GM12875 (cell line): ENCODE results near the gene TRIM44.

Source experiments
- H3K4me3 ChIP-seq: one replicate; pipeline ENCODE4 v1.5.1; 2011; ENCODE audit warnings: low read depth, low read length, control low read depth
- TF ChIP-seq, protein P1 (sequence below): IDR thresholded peaks from 2 replicates; pipeline ENCODE4 v1.5.1; 2011; ENCODE audit warnings: low read depth, mild to moderate bottlenecking, control low read depth, inconsistent platforms, low read length, moderate library complexity, borderline replicate concordance; ENCODE audit not compliant: insufficient read depth

Gene TRIM44

DNA sequence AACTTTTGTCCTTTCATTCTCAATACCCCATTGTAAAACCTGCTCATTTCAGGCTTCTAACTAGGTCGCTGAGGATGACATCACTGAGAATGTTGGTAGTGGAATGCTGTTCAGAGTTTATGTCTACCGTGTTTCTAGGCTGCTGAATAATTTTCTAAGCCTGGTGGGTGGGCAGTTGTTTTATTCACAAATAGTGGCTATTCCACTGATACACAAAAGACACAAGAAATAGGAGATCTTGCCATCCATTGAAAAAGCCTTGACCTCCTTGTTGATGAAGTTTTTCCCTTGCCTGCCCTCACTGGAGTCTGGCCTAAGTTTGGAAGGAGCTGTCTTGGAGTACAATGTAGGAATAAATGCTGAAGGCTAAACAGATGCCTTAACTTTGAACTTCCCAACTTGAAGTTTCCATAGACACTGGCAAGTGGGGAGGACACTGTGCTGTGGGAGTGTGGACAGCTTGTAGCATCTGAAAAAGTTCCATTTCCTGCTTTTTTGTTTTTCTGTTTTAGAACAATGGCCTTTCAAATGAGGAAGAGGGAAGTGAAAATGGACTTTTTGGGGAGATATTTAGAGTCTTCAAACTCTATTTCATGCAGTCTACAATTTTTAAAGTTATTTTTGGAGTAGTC, 59.2 kb downstream of the TRIM44 start:
- no peak overlapping the region for H3K4me3 ChIP-seq
- TF ChIP-seq, protein P1, sequence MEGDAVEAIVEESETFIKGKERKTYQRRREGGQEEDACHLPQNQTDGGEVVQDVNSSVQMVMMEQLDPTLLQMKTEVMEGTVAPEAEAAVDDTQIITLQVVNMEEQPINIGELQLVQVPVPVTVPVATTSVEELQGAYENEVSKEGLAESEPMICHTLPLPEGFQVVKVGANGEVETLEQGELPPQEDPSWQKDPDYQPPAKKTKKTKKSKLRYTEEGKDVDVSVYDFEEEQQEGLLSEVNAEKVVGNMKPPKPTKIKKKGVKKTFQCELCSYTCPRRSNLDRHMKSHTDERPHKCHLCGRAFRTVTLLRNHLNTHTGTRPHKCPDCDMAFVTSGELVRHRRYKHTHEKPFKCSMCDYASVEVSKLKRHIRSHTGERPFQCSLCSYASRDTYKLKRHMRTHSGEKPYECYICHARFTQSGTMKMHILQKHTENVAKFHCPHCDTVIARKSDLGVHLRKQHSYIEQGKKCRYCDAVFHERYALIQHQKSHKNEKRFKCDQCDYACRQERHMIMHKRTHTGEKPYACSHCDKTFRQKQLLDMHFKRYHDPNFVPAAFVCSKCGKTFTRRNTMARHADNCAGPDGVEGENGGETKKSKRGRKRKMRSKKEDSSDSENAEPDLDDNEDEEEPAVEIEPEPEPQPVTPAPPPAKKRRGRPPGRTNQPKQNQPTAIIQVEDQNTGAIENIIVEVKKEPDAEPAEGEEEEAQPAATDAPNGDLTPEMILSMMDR = no peak

- TF ChIP-seq, protein P1 = no peak
- H3K4me3 ChIP-seq = no peak overlapping the region
These were observed 60.1 kb downstream of the TRIM44 start for GRCh38 chr11:35722641-35723040.

GRCh38 chr11:35723493-35723892, 60.9 kb downstream of the TRIM44 start:
- H3K4me3 ChIP-seq = no peak overlapping the region
- TF ChIP-seq, protein P1 = no peak

GRCh38 chr11:35723913-35724312, 61.3 kb downstream of the TRIM44 start:
- TF ChIP-seq, protein P1 = no peak
- H3K4me3 ChIP-seq = no peak overlapping the region

GRCh38 chr11:35725885-35726284, 63.3 kb downstream of the TRIM44 start:
- TF ChIP-seq, protein P1 = no peak

GRCh38 chr11:35727140-35727539, 64.6 kb downstream of the TRIM44 start:
- TF ChIP-seq, protein P1 = no peak
- H3K4me3 ChIP-seq = no peak overlapping the region

More at GRCh38 chr11:35725885-35726284, 63.3 kb downstream of the TRIM44 start:
- no peak overlapping the region for H3K4me3 ChIP-seq

DNA sequence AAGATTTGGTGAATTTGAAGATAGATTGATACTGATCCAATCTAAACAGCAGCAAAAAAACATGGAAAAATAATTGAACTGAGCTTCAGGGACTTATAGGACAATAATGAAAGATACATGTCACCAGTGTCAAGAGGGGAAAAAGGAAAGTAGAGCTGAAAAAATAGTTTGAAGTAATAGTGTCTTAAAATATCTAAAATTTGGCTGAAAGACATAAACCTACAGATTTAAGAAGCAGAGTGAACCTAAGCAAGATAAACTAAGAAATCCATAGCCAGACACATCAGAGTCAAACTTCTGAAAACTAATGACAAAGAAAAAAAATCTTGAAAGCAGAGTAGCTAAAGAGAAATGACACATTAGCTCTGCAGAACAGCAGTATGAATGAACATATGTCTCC, 67.7 kb downstream of the TRIM44 start:
- no peak overlapping the region for H3K4me3 ChIP-seq
- TF ChIP-seq, protein P1 = no peak
